ENCODE data around the gene SLC24A3. TPM values are rescaled to one million over a fixed set of nuclear protein-coding genes. Genes with fewer than 3 reads are reported as not detected.
A peak's percentile ranks its signal among the peaks of the same experiment; 100 is the strongest.

SLC24A3 gene
- total RNA-seq, 6 donors from 2014 or later = 6.3 to 10.8 (median 9.3) TPM

GRCh38 chr20:19713822-19714578, 501.6 kb downstream of the SLC24A3 start:
- TF ChIP-seq EP300 (IDR thresholded peaks at IDR 0.05) = no peak
- no peak for TF ChIP-seq POLR2AphosphoS5 (IDR thresholded peaks at IDR 0.05)
- no peak for TF ChIP-seq POLR2A (IDR thresholded peaks at IDR 0.05)
- TF ChIP-seq, protein P1, sequence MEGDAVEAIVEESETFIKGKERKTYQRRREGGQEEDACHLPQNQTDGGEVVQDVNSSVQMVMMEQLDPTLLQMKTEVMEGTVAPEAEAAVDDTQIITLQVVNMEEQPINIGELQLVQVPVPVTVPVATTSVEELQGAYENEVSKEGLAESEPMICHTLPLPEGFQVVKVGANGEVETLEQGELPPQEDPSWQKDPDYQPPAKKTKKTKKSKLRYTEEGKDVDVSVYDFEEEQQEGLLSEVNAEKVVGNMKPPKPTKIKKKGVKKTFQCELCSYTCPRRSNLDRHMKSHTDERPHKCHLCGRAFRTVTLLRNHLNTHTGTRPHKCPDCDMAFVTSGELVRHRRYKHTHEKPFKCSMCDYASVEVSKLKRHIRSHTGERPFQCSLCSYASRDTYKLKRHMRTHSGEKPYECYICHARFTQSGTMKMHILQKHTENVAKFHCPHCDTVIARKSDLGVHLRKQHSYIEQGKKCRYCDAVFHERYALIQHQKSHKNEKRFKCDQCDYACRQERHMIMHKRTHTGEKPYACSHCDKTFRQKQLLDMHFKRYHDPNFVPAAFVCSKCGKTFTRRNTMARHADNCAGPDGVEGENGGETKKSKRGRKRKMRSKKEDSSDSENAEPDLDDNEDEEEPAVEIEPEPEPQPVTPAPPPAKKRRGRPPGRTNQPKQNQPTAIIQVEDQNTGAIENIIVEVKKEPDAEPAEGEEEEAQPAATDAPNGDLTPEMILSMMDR (IDR thresholded peaks at IDR 0.05) = no peak
- Histone ChIP-seq H3K9me3 (no peaks in the 10 kb centered on the region), H3K27ac (no peak overlapping the region), H3K27me3 (no peaks in the 10 kb centered on the region), H3K4me1 (peaks cover 0 to 11% (median 0%) of the 10 kb centered on the region in 4 donors), H3K4me3 (no peak overlapping the region), H3K36me3 (no peaks in the 10 kb centered on the region)
- WGBS, 2 donors = 68 to 75% methylated on average over 2 of the region's 2 CpGs
- DNase-seq (no peak), ATAC-seq (ENCODE audit: low FRiP score in 2 of 2) (no peak)

DNA sequence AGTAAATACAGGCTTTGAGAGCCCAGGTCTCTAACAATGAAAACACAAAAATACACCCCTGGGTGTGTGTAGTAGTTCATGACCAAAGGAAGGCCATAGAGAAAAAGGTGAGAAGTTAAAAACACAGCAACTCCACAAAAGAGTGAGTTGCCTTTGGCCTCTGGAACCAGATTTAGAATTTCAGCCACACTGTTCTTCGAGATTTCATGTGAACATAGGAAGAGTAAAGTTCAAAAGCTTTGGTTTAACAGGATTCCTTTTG, 502.1 kb downstream of the SLC24A3 start:
- DNase-seq = no peak
- 54 to 80% methylated on average over 1 of the region's 1 CpG for WGBS, 2 donors
- Histone ChIP-seq H3K27me3 (no peaks in the 10 kb centered on the region), H3K36me3 (no peaks in the 10 kb centered on the region), H3K4me1 (peaks cover 0 to 11% (median 0%) of the 10 kb centered on the region in 4 donors), H3K27ac (peak overlapping the region in 1 of 4 donors; percentile 34), H3K9me3 (no peaks in the 10 kb centered on the region), H3K4me3 (no peak overlapping the region)
- TF ChIP-seq POLR2AphosphoS5 (IDR thresholded peaks at IDR 0.05) (no peak), EP300 (IDR thresholded peaks at IDR 0.05) (no peak), POLR2A (IDR thresholded peaks at IDR 0.05) (no peak)
- TF ChIP-seq, protein P1 (IDR thresholded peaks at IDR 0.05) = no peak
- no peak for ATAC-seq (ENCODE audit: low FRiP score in 2 of 2)

DNA sequence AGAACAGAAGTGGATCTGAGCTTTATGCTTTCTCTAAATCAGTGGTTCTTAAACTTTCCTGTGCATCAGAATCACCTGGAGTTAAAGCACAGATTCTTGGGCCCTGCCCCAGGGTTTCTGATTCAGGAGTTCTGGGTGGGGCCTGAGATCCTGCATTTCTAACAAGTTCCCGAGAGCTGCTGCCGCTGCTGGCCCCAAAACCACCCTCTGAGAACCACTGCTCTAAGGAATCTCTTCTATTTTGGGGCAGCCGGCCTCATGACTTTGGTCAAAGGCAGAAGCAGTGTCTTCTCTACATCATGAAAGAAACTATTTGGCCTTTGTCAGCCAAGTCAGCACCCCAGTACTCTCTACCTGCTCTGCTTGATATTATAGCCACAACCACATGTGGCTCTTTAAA, 503.5 kb downstream of the SLC24A3 start:
- Histone ChIP-seq H3K36me3 (no peaks in the 10 kb centered on the region), H3K4me3 (no peak overlapping the region), H3K27ac (no peak overlapping the region), H3K9me3 (no peaks in the 10 kb centered on the region), H3K4me1 (peaks cover 0 to 9% (median 0%) of the 10 kb centered on the region in 4 donors), H3K27me3 (no peaks in the 10 kb centered on the region)
- WGBS, 2 donors = 90 to 98% methylated on average over 3 of the region's 3 CpGs
- TF ChIP-seq EP300 (IDR thresholded peaks at IDR 0.05) (no peak), POLR2A (IDR thresholded peaks at IDR 0.05) (no peak), POLR2AphosphoS5 (IDR thresholded peaks at IDR 0.05) (no peak)
- ATAC-seq (ENCODE audit: low FRiP score in 2 of 2) = no peak
- no peak for DNase-seq

- Histone ChIP-seq H3K27me3 (no peaks in the 10 kb centered on the region), H3K36me3 (no peaks in the 10 kb centered on the region), H3K9me3 (no peaks in the 10 kb centered on the region), H3K27ac (no peak overlapping the region), H3K4me3 (no peak overlapping the region), H3K4me1 (no peaks in the 10 kb centered on the region)
- DNase-seq (no peak), ATAC-seq (ENCODE audit: low FRiP score in 2 of 2) (no peak)
- no peak for TF ChIP-seq POLR2A (IDR thresholded peaks at IDR 0.05)
- TF ChIP-seq POLR2AphosphoS5 (IDR thresholded peaks at IDR 0.05) = no peak
- TF ChIP-seq EP300 (IDR thresholded peaks at IDR 0.05) = no peak
- TF ChIP-seq, protein P1 (IDR thresholded peaks at IDR 0.05) = no peak
- WGBS, 2 donors = 69 to 82% methylated on average over 3 of the region's 3 CpGs
Measured at GRCh38 chr20:19718880-19719279, 506.4 kb downstream of the SLC24A3 start.

GRCh38 chr20:19720991-19721390, 508.5 kb downstream of the SLC24A3 start:
- WGBS, 2 donors = 88 to 92% methylated on average over 17 to 18 of the region's 18 CpGs

More at GRCh38 chr20:19720991-19721390, 508.5 kb downstream of the SLC24A3 start:
- no peak overlapping the region for H3K27ac ChIP-seq
- ATAC-seq (ENCODE audit: low FRiP score in 2 of 2) (no peak), DNase-seq (peak in 1 of 2 donors; percentile 62)
- no peaks in the 10 kb centered on the region for H3K27me3 ChIP-seq
- H3K36me3 ChIP-seq = no peaks in the 10 kb centered on the region
- H3K4me3 ChIP-seq = no peak overlapping the region
- H3K4me1 ChIP-seq = no peaks in the 10 kb centered on the region
- H3K9me3 ChIP-seq = no peaks in the 10 kb centered on the region
- TF ChIP-seq POLR2A (IDR thresholded peaks at IDR 0.05) = no peak
- TF ChIP-seq, protein P1 (IDR thresholded peaks at IDR 0.05) = no peak
- no peak for TF ChIP-seq EP300 (IDR thresholded peaks at IDR 0.05)

All from upper lobe of left lung (tissue), 6 donors.